Mucosa of descending colon (tissue), 3 donors: ENCODE measurements around the gene C10orf67. TPM values are rescaled to one million over a fixed set of nuclear protein-coding genes. Genes with fewer than 3 reads are reported as not detected.

Experiments
- ATAC-seq: fragments of 200-7000 bp; cut with Tn5 transposase; one replicate; pipeline ENCODE4 v1.9.1; 2020; ENCODE audit warnings: mild to moderate bottlenecking, moderate library complexity
- DNase-seq, 3 donors: peaks; one replicate each; pipeline ENCODE4 v3.0.0-alpha.2; 2020
- H3K36me3 ChIP-seq: fragments of 200-600 bp; one replicate; pipeline ENCODE4 v1.8.0; 2021; ENCODE audit warnings: low read depth, mild to moderate bottlenecking
- H3K4me1 ChIP-seq: fragments of 200-600 bp; one replicate; pipeline ENCODE4 v1.8.0; 2021; ENCODE audit warnings: low read depth, mild to moderate bottlenecking
- H3K4me3 ChIP-seq: fragments of 200-600 bp; one replicate; pipeline ENCODE4 v1.8.0; 2021; ENCODE audit warnings: mild to moderate bottlenecking
- H3K9me3 ChIP-seq: fragments of 200-600 bp; one replicate; pipeline ENCODE4 v1.8.0; 2021; ENCODE audit warnings: mild to moderate bottlenecking
- CTCF ChIP-seq: fragments of 200-600 bp; IDR thresholded peaks from one replicate; pipeline ENCODE4 v1.8.0; 2022; ENCODE audit warnings: antibody characterized with exemption, mild to moderate bottlenecking
- intact Hi-C, 2 donors: fragments of 100-400 bp; cut with DNase I in 1 of 2; cut with micrococcal nuclease in 1 of 2; formaldehyde crosslinking; loops; one replicate each; pipeline versions ENCODE4 v1.11.0 to v1.11.1; 2022; cut with DNase I, micrococcal nuclease
- total RNA-seq, 3 donors: library from RNA; stranded (reverse); fragmentation: NEBNext Ultra II Directional in 2 of 3; extraction: Animal tissue kit (Norgen Biotek cat#: 25700) in 2 of 3; gene quantifications; one replicate each; pipeline versions ENCODE4 v1.2.1 to v1.2.4, GENCODE V29; 2021 to 2023
- donor health status: DM: no; HTN: no; CAD: no; lungs with moderate emphysema.
- donor health status: DM: no; HTN: no; CAD: no.
- donor health status: DM: no; HTN: yes; CAD: no.

C10orf67 gene
- total RNA-seq, 3 donors from 2014 or later: not detected

- no peaks in the 10 kb centered on the region for H3K36me3 ChIP-seq
- TF ChIP-seq CTCF: no peak
- no peak for DNase-seq
- no peak for ATAC-seq
- intact Hi-C loops: no loop called here
- no peaks in the 10 kb centered on the region for H3K9me3 ChIP-seq
- H3K4me1 ChIP-seq: no peaks in the 10 kb centered on the region
- no peak overlapping the region for H3K4me3 ChIP-seq
Measured at GRCh38 chr10:23338155-23338828, 6.3 kb downstream of the C10orf67 start.

DNA sequence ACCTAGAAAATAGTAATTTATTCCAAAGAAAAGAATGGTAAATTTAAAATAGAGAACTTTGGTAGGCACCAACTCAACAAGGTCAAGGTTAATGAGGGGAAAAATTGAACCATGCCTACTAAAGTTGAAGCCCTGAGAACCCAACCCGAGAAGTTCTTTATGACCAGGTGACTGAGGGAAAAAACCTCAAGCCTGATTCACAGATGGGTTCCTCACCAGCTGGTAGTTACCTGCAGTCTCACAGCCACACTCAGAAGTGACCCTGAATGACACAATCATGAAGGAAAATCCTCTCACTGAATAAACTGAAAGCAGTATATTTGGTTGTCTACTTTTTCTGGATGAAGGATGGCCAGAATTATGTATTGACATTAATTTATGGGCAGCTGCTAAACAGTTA, 7.0 kb downstream of the C10orf67 start:
- TF ChIP-seq CTCF: no peak
- H3K4me1 ChIP-seq: no peaks in the 10 kb centered on the region
- no peaks in the 10 kb centered on the region for H3K36me3 ChIP-seq
- DNase-seq (no peak), ATAC-seq (no peak)
- no peak overlapping the region for H3K4me3 ChIP-seq
- intact Hi-C loops: no loop called here
- no peaks in the 10 kb centered on the region for H3K9me3 ChIP-seq

DNA sequence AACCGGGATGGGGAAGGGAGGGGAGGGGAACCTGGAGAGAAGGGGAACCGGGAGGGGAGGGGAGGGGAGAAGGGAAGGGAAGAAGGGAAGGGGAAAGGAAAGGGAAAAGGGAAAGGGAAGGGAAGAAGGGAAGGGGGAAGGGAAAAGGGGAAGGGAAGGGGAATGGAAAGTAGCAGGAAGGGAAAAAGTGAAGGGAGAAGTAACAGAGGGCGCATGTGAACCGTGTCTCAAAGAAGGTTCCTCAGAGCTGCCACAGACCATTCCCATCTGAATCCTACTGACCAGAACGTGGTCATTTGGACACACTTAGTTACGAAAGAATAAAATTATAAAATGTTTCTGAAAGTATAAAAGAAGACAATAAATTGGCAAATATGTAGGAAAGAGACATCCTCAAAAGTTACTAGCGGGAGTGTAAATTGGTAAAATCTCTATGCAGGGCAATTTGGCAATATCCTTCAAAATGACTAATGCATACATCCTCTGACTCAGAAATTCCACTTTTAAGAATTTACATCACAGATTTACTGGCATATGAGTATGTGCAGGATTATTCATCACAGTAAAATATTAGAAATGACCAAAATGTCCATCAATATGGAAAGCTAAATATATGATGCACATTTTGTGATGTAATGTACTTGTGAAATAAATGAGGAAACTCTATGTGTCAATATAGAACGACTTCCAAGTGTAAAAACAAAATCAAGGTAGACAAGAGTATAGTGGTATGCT, 12.9 kb downstream of the C10orf67 start:
- H3K36me3 ChIP-seq: no peaks in the 10 kb centered on the region
- no peak for ATAC-seq
- H3K4me1 ChIP-seq: no peaks in the 10 kb centered on the region
- intact Hi-C loops: no loop called here
- no peak for DNase-seq
- H3K9me3 ChIP-seq: no peaks in the 10 kb centered on the region
- no peak for TF ChIP-seq CTCF
- H3K4me3 ChIP-seq: no peak overlapping the region

DNA sequence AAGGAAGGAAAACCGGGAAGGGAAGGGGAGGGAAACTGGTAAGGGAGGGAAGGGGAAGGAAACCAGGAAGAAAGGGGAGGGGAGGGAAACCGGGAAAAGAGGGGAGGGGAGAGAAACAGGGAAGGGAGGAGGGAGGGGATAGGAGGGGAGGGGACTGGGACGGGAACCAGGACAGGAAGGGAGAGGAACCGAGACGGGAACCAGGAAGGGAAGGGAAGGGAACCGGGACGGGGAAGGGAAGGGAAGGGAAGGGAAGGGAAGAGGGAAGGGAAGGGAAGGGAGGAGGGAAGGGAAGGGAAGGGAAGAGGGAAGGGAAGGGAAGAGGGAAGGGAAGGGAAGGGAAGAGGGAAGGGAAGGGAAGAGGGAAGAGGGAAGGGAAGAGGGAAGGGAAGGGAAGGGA, 13.6 kb downstream of the C10orf67 start:
- Histone ChIP-seq H3K4me3 (no peak overlapping the region), H3K4me1 (no peaks in the 10 kb centered on the region), H3K36me3 (no peaks in the 10 kb centered on the region), H3K9me3 (no peaks in the 10 kb centered on the region)
- no peak for DNase-seq
- no peak for TF ChIP-seq CTCF
- no peak for ATAC-seq
- intact Hi-C loops: no loop called here

- intact Hi-C loops: no loop called here
- no peaks in the 10 kb centered on the region for H3K36me3 ChIP-seq
- no peak for TF ChIP-seq CTCF
- DNase-seq (no peak), ATAC-seq (no peak)
- H3K4me3 ChIP-seq: no peak overlapping the region
- H3K9me3 ChIP-seq: no peaks in the 10 kb centered on the region
- no peaks in the 10 kb centered on the region for H3K4me1 ChIP-seq
Measured at GRCh38 chr10:23326544-23327307, 17.9 kb downstream of the C10orf67 start.
